Adrenal gland (tissue), 12 donors: ENCODE data around the gene ERN1. TPM values are rescaled to one million over a fixed set of nuclear protein-coding genes. Genes with fewer than 3 reads are reported as not detected.

Source experiments
- DNase-seq, 7 donors: peaks; one replicate each; pipeline ENCODE4 v3.0.0-alpha.2; 2019 to 2020
- H3K27ac ChIP-seq, 5 donors: fragments of 200-600 bp; sonication (generic) in 4 of 5; 1 replicate in 3 of 5; 2 replicates in 2 of 5; pipeline versions ENCODE4 v1.5.1 to v1.8.0; 2016 to 2020; ENCODE audit warnings: mild to moderate bottlenecking in 1 of 5
- H3K27me3 ChIP-seq: fragments of 200-600 bp; 2 replicates; pipeline ENCODE4 v1.8.0; 2021
- H3K36me3 ChIP-seq, 2 donors: fragments of 200-600 bp; replicated peaks in 1 of 2; 1 replicate in 1 of 2; 2 replicates in 1 of 2; pipeline versions ENCODE4 v1.5.1 to v1.8.0; 2018 to 2022
- H3K4me1 ChIP-seq, 2 donors: fragments of 200-600 bp; replicated peaks in 1 of 2; 1 replicate in 1 of 2; 2 replicates in 1 of 2; pipeline versions ENCODE4 v1.5.1 to v1.8.0; 2018 to 2021
- H3K4me3 ChIP-seq, 4 donors: fragments of 200-600 bp; sonication (generic) in 3 of 4; one replicate each; pipeline ENCODE4 v1.5.1; 2016 to 2018
- H3K9me3 ChIP-seq, 3 donors: fragments of 200-600 bp; sonication (generic) in 1 of 3; replicated peaks in 1 of 3; 1 replicate in 2 of 3; 2 replicates in 1 of 3; pipeline versions ENCODE4 v1.5.1 to v1.8.0; 2016 to 2021
- CTCF ChIP-seq, 6 experiments: fragments of 450-650 bp in 4 of 6; fragments of 200-600 bp in 2 of 6; sonication (generic) in 1 of 6; IDR thresholded peaks; 1 replicate in 5 of 6; 2 replicates in 1 of 6; pipeline versions ENCODE4 v1.5.1 to v1.8.0; 2016 to 2021; ENCODE audit warnings: antibody characterized with exemption in 6 of 6, mild to moderate bottlenecking in 2 of 6, moderate library complexity in 1 of 6
- POLR2A ChIP-seq, 2 donors: fragments of 450-650 bp; IDR thresholded peaks; one replicate each; pipeline ENCODE4 v1.6.1; 2017; ENCODE audit warnings: antibody characterized with exemption in 2 of 2, mild to moderate bottlenecking in 2 of 2, moderate library complexity in 1 of 2
- WGBS, 4 donors: extraction: QIAGEN DNeasy Blood & Tissue Kit in 2 of 4; methylation state at CpG; one replicate each; pipeline versions ENCODE4 v1.1.5 to v1.1.7; 2013 to 2017; 5-methylcytosine and 5-hydroxymethylcytosine counted together
- intact Hi-C, 2 donors: fragments of 100-400 bp; cut with DNase I; formaldehyde crosslinking; loops; one replicate each; pipeline versions ENCODE4 v1.14.1 to v1.15.0; 2022 to 2023
- polyA plus RNA-seq, 3 donors: library from polyadenylated mRNA; stranded (reverse); fragments of 200-250 nt in 2 of 3; fragments of 350-450 nt in 1 of 3; fragmentation: Illumina TruSeq in 1 of 3; extraction: RNeasy Lipid Tissue Mini Kit (QIAGEN cat#74804) in 1 of 3; gene quantifications; one replicate each; pipeline ENCODE4 v1.2.3, GENCODE V29; 2013 to 2014
- total RNA-seq, 9 donors: library from RNA; depleted of rRNA in 4 of 9; stranded (reverse); fragments of >200 nt in 4 of 9; fragments of 120-200 nt in 1 of 9; fragmentation: NEBNext Ultra II Directional in 1 of 9; extraction: Animal tissue kit (Norgen Biotek cat#: 25700) in 1 of 9; gene quantifications; one replicate each; pipeline versions ENCODE4 v1.1.0 to v1.2.4, GENCODE V29; 2013 to 2023
- donor health status: healthy with polysubstance abuse.
- donor health status: Bipolar disorder and iron deficiency.
- donor health status: DM: yes; HTN: yes; CAD: no.
- donor health status: DM: no; HTN: no; CAD: no.
- donor health status: DM: no; HTN: no; CAD: no.
- donor health status: DM: yes; HTN: yes; CAD: no.

The ERN1 gene
- total and polyA plus RNA-seq, 12 donors = 31.9 to 205 (median 63.1) TPM

DNA sequence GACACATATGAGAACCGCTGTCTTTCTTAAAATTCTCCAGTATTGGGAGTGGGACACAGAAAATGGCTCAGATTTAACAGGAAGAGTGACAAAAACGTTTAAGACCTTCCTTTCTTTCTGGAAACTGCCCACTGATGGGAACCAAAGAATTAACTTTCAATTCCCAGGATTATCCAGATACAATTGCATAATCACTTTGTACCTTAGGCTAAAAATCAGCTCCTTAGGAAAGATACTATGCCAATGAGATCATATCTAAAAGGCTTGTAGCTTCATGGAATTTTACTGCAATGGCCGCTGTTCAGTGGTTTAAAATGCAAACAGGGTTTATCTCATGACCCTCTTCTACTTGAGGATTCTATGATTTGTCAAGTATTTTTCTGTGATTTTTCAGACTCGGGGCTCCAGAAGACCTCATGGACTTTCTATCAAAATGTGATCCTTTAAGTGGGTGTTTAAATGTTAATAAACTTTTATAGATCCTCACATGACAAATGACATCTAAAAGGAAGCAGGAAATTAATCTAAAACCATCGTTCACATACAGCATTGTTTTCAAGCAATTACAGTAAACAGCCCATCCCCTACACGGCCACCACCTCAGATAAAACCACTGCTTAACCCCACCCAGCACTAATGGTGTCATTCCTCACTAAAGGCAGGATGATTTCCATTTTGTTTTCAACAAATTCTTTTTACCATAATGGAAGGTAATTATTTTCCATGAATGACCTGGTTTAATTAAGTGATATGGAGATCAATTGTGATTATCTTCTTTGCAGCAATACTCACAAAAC, 31.6 kb upstream of the ERN1 start:
- peak overlapping the region in 1 of 5 donors; percentile 7 for H3K27ac ChIP-seq
- intact Hi-C loops = no loop called here
- H3K27me3 ChIP-seq = no peaks in the 10 kb centered on the region
- WGBS, 4 donors = 79 to 81% (median 80%) methylated on average over 6 of the region's 6 CpGs
- H3K4me3 ChIP-seq = no peak overlapping the region
- TF ChIP-seq POLR2A (IDR thresholded peaks at IDR 0.05) (no peak), CTCF (IDR thresholded peaks at IDR 0.05) (no peak)
- no peaks in the 10 kb centered on the region for H3K36me3 ChIP-seq
- DNase-seq = no peak
- peaks cover 3 to 5% of the 10 kb centered on the region in 2 donors for H3K4me1 ChIP-seq
- H3K9me3 ChIP-seq = no peaks in the 10 kb centered on the region

GRCh38 chr17:64160378-64160777, 30.4 kb upstream of the ERN1 start:
- DNase-seq = peak in 2 of 7 donors; percentile 9 to 33
- no peaks in the 10 kb centered on the region for H3K9me3 ChIP-seq
- 87 to 95% (median 94%) methylated on average over 4 of the region's 4 CpGs for WGBS, 4 donors
- no peaks in the 10 kb centered on the region for H3K36me3 ChIP-seq
- H3K27ac ChIP-seq = no peak overlapping the region
- intact Hi-C loops = no loop called here
- TF ChIP-seq POLR2A (IDR thresholded peaks at IDR 0.05) (no peak), CTCF (IDR thresholded peaks at IDR 0.05) (no peak)
- H3K4me1 ChIP-seq = peaks cover 15 to 17% of the 10 kb centered on the region in 2 donors
- no peak overlapping the region for H3K4me3 ChIP-seq
- H3K27me3 ChIP-seq = no peaks in the 10 kb centered on the region

- 78 to 89% (median 82%) methylated on average over 12 of the region's 12 CpGs for WGBS, 4 donors
- intact Hi-C loops = loop anchor here in 1 of 2 donors (10.0 kb wide), 1 partner anchor 116 kb away; no protein-coding TSS in a partner anchor
- H3K4me1 ChIP-seq = peaks cover 21 to 31% of the 10 kb centered on the region in 2 donors
- TF ChIP-seq POLR2A (IDR thresholded peaks at IDR 0.05) = no peak
- TF ChIP-seq CTCF (IDR thresholded peaks at IDR 0.05) = no peak
- no peaks in the 10 kb centered on the region for H3K27me3 ChIP-seq
- H3K27ac ChIP-seq = no peak overlapping the region
- no peaks in the 10 kb centered on the region for H3K9me3 ChIP-seq
- H3K36me3 ChIP-seq = no peaks in the 10 kb centered on the region
- H3K4me3 ChIP-seq = no peak overlapping the region
- DNase-seq = peak in 2 of 7 donors; percentile 21 to 60
These were observed 29.1 kb upstream of the ERN1 start for GRCh38 chr17:64158831-64159590.

DNA sequence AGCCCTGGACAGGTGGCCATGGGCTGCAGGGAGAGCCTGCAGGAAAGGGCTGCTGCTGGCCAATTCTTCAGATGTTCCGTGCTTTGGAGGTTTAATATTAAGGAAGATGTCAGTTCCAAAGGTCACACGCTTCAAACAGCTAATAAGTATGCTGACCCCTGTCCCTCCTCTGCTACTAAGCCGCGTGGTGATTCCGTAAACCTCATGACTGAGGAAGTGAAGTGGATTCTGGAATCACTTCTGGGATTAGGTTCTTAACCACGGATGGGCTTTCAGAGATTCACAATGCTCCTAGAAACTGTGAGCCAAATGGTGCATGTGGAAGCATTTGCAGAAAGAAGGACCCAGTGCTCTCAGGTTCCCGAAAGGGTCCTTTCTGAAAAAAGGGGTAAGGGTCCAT, 28.5 kb upstream of the ERN1 start:
- no peaks in the 10 kb centered on the region for H3K36me3 ChIP-seq
- no peak overlapping the region for H3K4me3 ChIP-seq
- H3K4me1 ChIP-seq = peaks cover 21 to 33% of the 10 kb centered on the region in 2 donors
- no peak overlapping the region for H3K27ac ChIP-seq
- DNase-seq = peak in 2 of 7 donors; percentile 6 to 41
- 75 to 82% (median 76%) methylated on average over 7 of the region's 7 CpGs for WGBS, 4 donors
- no peak for TF ChIP-seq POLR2A (IDR thresholded peaks at IDR 0.05)
- TF ChIP-seq CTCF (IDR thresholded peaks at IDR 0.05) = no peak
- H3K9me3 ChIP-seq = no peaks in the 10 kb centered on the region
- intact Hi-C loops = loop anchor here in 1 of 2 donors (10.0 kb wide), 1 partner anchor 116 kb away; no protein-coding TSS in a partner anchor
- H3K27me3 ChIP-seq = no peaks in the 10 kb centered on the region
